Gastrocnemius medialis (tissue), 4 donors: Measurements from ENCODE around the gene LRRC27.

ENCODE experiments used
- POLR2A ChIP-seq, 2 donors: fragments of 450-650 bp; IDR thresholded peaks; one replicate each; pipeline ENCODE4 v1.6.1; 2017; ENCODE audit warnings: antibody characterized with exemption in 2 of 2, mild to moderate bottlenecking in 2 of 2, moderate library complexity in 2 of 2
- TF ChIP-seq, protein P1 (sequence below), 5 experiments: fragments of 450-650 bp in 3 of 5; fragments of 200-600 bp in 2 of 5; sonication (generic) in 2 of 5; IDR thresholded peaks in 4 of 5; conservative IDR thresholded peaks in 1 of 5; 1 replicate in 4 of 5; 2 replicates in 1 of 5; pipeline ENCODE4 v1.5.1; 2016 to 2019; ENCODE audit warnings: antibody characterized with exemption in 5 of 5, mild to moderate bottlenecking in 3 of 5, moderate library complexity in 3 of 5

- TF ChIP-seq, protein P1, sequence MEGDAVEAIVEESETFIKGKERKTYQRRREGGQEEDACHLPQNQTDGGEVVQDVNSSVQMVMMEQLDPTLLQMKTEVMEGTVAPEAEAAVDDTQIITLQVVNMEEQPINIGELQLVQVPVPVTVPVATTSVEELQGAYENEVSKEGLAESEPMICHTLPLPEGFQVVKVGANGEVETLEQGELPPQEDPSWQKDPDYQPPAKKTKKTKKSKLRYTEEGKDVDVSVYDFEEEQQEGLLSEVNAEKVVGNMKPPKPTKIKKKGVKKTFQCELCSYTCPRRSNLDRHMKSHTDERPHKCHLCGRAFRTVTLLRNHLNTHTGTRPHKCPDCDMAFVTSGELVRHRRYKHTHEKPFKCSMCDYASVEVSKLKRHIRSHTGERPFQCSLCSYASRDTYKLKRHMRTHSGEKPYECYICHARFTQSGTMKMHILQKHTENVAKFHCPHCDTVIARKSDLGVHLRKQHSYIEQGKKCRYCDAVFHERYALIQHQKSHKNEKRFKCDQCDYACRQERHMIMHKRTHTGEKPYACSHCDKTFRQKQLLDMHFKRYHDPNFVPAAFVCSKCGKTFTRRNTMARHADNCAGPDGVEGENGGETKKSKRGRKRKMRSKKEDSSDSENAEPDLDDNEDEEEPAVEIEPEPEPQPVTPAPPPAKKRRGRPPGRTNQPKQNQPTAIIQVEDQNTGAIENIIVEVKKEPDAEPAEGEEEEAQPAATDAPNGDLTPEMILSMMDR (IDR thresholded peaks at IDR 0.05 in 4 of 5, conservative IDR thresholded peaks at IDR 0.05 in 1 of 5): no peak
- no peak for TF ChIP-seq POLR2A (IDR thresholded peaks at IDR 0.05)
These were observed 59.1 kb downstream of the LRRC27 start for GRCh38 chr10:132390921-132391675.
